GM23338 (cell line): Measurements from ENCODE around the gene SLC16A11.
"Not testable (repeated sequence)": the region's sequence is repeated elsewhere in the genome, so short reads cannot be mapped to it uniquely, and the experiment has no call there.

Source experiments
- CREB1 ChIP-seq: fragments of 250-450 bp; sonication (Bioruptor Pico); IDR thresholded peaks from 2 replicates; pipeline ENCODE4 v1.5.0; 2020; ENCODE audit warnings: low read depth, mild to moderate bottlenecking, moderate library complexity
- CTCF ChIP-seq, 2 experiments: fragments of 200-600 bp in 1 of 2; sonication (generic) in 1 of 2; conservative IDR thresholded peaks; 2 replicates each; pipeline versions ENCODE4 v1.5.1 to v1.6.1; 2016 to 2017; ENCODE audit warnings: antibody characterized with exemption in 2 of 2, low read depth in 2 of 2, mild to moderate bottlenecking in 2 of 2, moderate library complexity in 1 of 2
- EZH2 ChIP-seq: fragments of 200-600 bp; sonication (generic); IDR thresholded peaks from one replicate; pipeline ENCODE4 v1.8.0; 2017; ENCODE audit warnings: antibody characterized with exemption, mild to moderate bottlenecking, low read depth; ENCODE audit not compliant: unreplicated experiment
- EZH2phosphoT487 ChIP-seq: fragments of 200-600 bp; sonication (generic); IDR thresholded peaks from one replicate; pipeline ENCODE4 v1.8.1; 2018; ENCODE audit warnings: antibody characterized with exemption; ENCODE audit not compliant: unreplicated experiment
- JUNB ChIP-seq: IDR thresholded peaks from one replicate; pipeline ENCODE4 v1.6.1; 2016; ENCODE audit warnings: antibody characterized with exemption; ENCODE audit not compliant: unreplicated experiment
- NANOG ChIP-seq: IDR thresholded peaks from 2 replicates; pipeline ENCODE4 v1.6.1; 2016; ENCODE audit warnings: antibody characterized with exemption, borderline replicate concordance
- POLR2AphosphoS5 ChIP-seq: IDR thresholded peaks from 2 replicates; pipeline ENCODE4 v1.6.1; 2016; ENCODE audit warnings: antibody characterized with exemption, low read depth
- STAT1 ChIP-seq: IDR thresholded peaks from one replicate; pipeline ENCODE4 v1.6.1; 2016; ENCODE audit warnings: antibody characterized with exemption; ENCODE audit not compliant: unreplicated experiment
- ZNF331 ChIP-seq: fragments of 250-450 bp; sonication (Bioruptor Pico); IDR thresholded peaks from 2 replicates; pipeline ENCODE4 v1.5.0; 2020; ENCODE audit warnings: low read depth, mild to moderate bottlenecking, moderate library complexity
- TF ChIP-seq, protein P1 (sequence below): IDR thresholded peaks from 2 replicates; pipeline ENCODE4 v1.6.1; 2016; ENCODE audit warnings: antibody characterized with exemption
- TF ChIP-seq, protein P2 (sequence below): IDR thresholded peaks from one replicate; pipeline ENCODE4 v1.6.1; 2018; ENCODE audit warnings: antibody characterized with exemption; ENCODE audit not compliant: unreplicated experiment

- not testable (repeated sequence) for TF ChIP-seq CTCF (conservative IDR thresholded peaks at IDR 0.05; ENCODE audit: low read depth in 2 of 2); POLR2AphosphoS5; JUNB; EZH2; EZH2phosphoT487; NANOG; STAT1; ZNF331 (CRISPR knock-in tag); CREB1
- TF ChIP-seq, protein P1, sequence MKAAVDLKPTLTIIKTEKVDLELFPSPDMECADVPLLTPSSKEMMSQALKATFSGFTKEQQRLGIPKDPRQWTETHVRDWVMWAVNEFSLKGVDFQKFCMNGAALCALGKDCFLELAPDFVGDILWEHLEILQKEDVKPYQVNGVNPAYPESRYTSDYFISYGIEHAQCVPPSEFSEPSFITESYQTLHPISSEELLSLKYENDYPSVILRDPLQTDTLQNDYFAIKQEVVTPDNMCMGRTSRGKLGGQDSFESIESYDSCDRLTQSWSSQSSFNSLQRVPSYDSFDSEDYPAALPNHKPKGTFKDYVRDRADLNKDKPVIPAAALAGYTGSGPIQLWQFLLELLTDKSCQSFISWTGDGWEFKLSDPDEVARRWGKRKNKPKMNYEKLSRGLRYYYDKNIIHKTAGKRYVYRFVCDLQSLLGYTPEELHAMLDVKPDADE, result not testable (repeated sequence)
- TF ChIP-seq, protein P2, sequence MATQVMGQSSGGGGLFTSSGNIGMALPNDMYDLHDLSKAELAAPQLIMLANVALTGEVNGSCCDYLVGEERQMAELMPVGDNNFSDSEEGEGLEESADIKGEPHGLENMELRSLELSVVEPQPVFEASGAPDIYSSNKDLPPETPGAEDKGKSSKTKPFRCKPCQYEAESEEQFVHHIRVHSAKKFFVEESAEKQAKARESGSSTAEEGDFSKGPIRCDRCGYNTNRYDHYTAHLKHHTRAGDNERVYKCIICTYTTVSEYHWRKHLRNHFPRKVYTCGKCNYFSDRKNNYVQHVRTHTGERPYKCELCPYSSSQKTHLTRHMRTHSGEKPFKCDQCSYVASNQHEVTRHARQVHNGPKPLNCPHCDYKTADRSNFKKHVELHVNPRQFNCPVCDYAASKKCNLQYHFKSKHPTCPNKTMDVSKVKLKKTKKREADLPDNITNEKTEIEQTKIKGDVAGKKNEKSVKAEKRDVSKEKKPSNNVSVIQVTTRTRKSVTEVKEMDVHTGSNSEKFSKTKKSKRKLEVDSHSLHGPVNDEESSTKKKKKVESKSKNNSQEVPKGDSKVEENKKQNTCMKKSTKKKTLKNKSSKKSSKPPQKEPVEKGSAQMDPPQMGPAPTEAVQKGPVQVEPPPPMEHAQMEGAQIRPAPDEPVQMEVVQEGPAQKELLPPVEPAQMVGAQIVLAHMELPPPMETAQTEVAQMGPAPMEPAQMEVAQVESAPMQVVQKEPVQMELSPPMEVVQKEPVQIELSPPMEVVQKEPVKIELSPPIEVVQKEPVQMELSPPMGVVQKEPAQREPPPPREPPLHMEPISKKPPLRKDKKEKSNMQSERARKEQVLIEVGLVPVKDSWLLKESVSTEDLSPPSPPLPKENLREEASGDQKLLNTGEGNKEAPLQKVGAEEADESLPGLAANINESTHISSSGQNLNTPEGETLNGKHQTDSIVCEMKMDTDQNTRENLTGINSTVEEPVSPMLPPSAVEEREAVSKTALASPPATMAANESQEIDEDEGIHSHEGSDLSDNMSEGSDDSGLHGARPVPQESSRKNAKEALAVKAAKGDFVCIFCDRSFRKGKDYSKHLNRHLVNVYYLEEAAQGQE, result not testable (repeated sequence)
Observed at GRCh38 chr17:7091311-7092005, 47.6 kb upstream of the SLC16A11 start.
